GM21786 (cell line): Measurements from ENCODE around the gene ATP2C2.
"Not testable (repeated sequence)": the region's sequence is repeated elsewhere in the genome, so short reads cannot be mapped to it uniquely, and the experiment has no call there.

Source experiments
- ATAC-seq: cut with Tn5 transposase; IDR thresholded peaks from one replicate; pipeline ENCODE4 v1.9.1; 2021; ENCODE audit not compliant: unreplicated experiment

Gene ATP2C2

GRCh38 chr16:84392031-84392360 is 23.7 kb downstream of the ATP2C2 start:
- no peak for ATAC-seq

GRCh38 chr16:84396082-84396481 is 27.7 kb downstream of the ATP2C2 start:
- not testable (repeated sequence) for ATAC-seq

- no peak for ATAC-seq
Measured at GRCh38 chr16:84396537-84397008, 28.2 kb downstream of the ATP2C2 start.

GRCh38 chr16:84397090-84397489 is 28.8 kb downstream of the ATP2C2 start:
- no peak for ATAC-seq

- no peak for ATAC-seq
Measured at GRCh38 chr16:84398701-84399100, 30.4 kb downstream of the ATP2C2 start.

- ATAC-seq, result not testable (repeated sequence)
Measured at GRCh38 chr16:84399912-84400311, 31.6 kb downstream of the ATP2C2 start.

- ATAC-seq, result not testable (repeated sequence)
Measured at GRCh38 chr16:84403435-84403834, 35.1 kb downstream of the ATP2C2 start.

- no peak for ATAC-seq
Measured at GRCh38 chr16:84404324-84404723, 36.0 kb downstream of the ATP2C2 start.

GRCh38 chr16:84404936-84405639 is 36.8 kb downstream of the ATP2C2 start:
- no peak for ATAC-seq

- ATAC-seq, result no peak
Measured at GRCh38 chr16:84406006-84406963, 37.9 kb downstream of the ATP2C2 start.

GRCh38 chr16:84407588-84408313 is 39.4 kb downstream of the ATP2C2 start:
- no peak for ATAC-seq

- ATAC-seq, result no peak
Measured at GRCh38 chr16:84408314-84408690, 40.0 kb downstream of the ATP2C2 start.

- ATAC-seq, result no peak
Measured at GRCh38 chr16:84408856-84409255, 40.5 kb downstream of the ATP2C2 start.

GRCh38 chr16:84410361-84411138 is 42.2 kb downstream of the ATP2C2 start:
- ATAC-seq, result no peak

- no peak for ATAC-seq
Measured at GRCh38 chr16:84411768-84412167, 43.4 kb downstream of the ATP2C2 start.

GRCh38 chr16:84412262-84412661 is 43.9 kb downstream of the ATP2C2 start:
- no peak for ATAC-seq

- no peak for ATAC-seq
Measured at GRCh38 chr16:84413244-84414004, 45.1 kb downstream of the ATP2C2 start.

- ATAC-seq, result no peak
Measured at GRCh38 chr16:84414789-84415326, 46.5 kb downstream of the ATP2C2 start.
